Lower lobe of right lung (tissue), 2 donors: ENCODE data around the gene CYP39A1. TPM values are rescaled to one million over a fixed set of nuclear protein-coding genes. Genes with fewer than 3 reads are reported as not detected.
"Not testable (repeated sequence)": the region's sequence is repeated elsewhere in the genome, so short reads cannot be mapped to it uniquely, and the experiment has no call there.

Experiments used
- ATAC-seq, 2 donors: fragments of 200-7000 bp; cut with Tn5 transposase; one replicate each; pipeline ENCODE4 v1.9.1; 2020 to 2022; ENCODE audit warnings: mild to moderate bottlenecking in 2 of 2, moderate library complexity in 2 of 2
- DNase-seq: peaks from one replicate; pipeline ENCODE4 v3.0.0-alpha.2; 2020
- H3K27ac ChIP-seq: fragments of 200-600 bp; one replicate; pipeline ENCODE4 v1.8.0; 2022
- H3K27me3 ChIP-seq: fragments of 200-600 bp; one replicate; pipeline ENCODE4 v1.8.0; 2022; ENCODE audit warnings: low read depth
- H3K36me3 ChIP-seq: fragments of 200-600 bp; one replicate; pipeline ENCODE4 v1.8.0; 2022; ENCODE audit warnings: mild to moderate bottlenecking
- H3K4me1 ChIP-seq: fragments of 200-600 bp; one replicate; pipeline ENCODE4 v1.8.0; 2022
- H3K4me3 ChIP-seq: fragments of 200-600 bp; one replicate; pipeline ENCODE4 v1.8.0; 2022; ENCODE audit warnings: mild to moderate bottlenecking
- H3K9me3 ChIP-seq: fragments of 200-600 bp; one replicate; pipeline ENCODE4 v1.8.0; 2022
- CTCF ChIP-seq: fragments of 200-600 bp; IDR thresholded peaks from one replicate; pipeline ENCODE4 v1.8.0; 2022; ENCODE audit warnings: antibody characterized with exemption, mild to moderate bottlenecking
- intact Hi-C: fragments of 100-400 bp; cut with DNase I; formaldehyde crosslinking; loops from one replicate; pipeline ENCODE4 v1.11.0; 2022
- total RNA-seq: library from RNA; stranded (reverse); fragmentation: NEBNext Ultra II Directional; extraction: Animal tissue kit (Norgen Biotek cat#: 25700); gene quantifications from one replicate; pipeline ENCODE4 v1.2.1, GENCODE V29; 2021
- donor health status: DM: no; HTN: yes; CAD: no; lungs with severe emphysema.

Gene CYP39A1
- total RNA-seq, 1 donor from 2014 or later = 5.4 TPM

- no peak for TF ChIP-seq CTCF
- no peak overlapping the region for H3K4me3 ChIP-seq
- H3K4me1 ChIP-seq = peaks cover 7% of the 10 kb centered on the region
- no peaks in the 10 kb centered on the region for H3K27me3 ChIP-seq
- H3K27ac ChIP-seq = no peak overlapping the region
- intact Hi-C loops = no loop called here
- no peaks in the 10 kb centered on the region for H3K36me3 ChIP-seq
- ATAC-seq (no peak), DNase-seq (no peak)
- H3K9me3 ChIP-seq = no peaks in the 10 kb centered on the region
These were observed 3.6 kb downstream of the CYP39A1 start for GRCh38 chr6:46648869-46649492.

- H3K9me3 ChIP-seq, H3K27ac ChIP-seq, H3K27me3 ChIP-seq, DNase-seq, H3K36me3 ChIP-seq, H3K4me3 ChIP-seq, intact Hi-C loops, ATAC-seq, H3K4me1 ChIP-seq: not testable (repeated sequence)
These were observed 4.5 kb downstream of the CYP39A1 start for GRCh38 chr6:46648108-46648507.

GRCh38 chr6:46645265-46645664 is 7.4 kb downstream of the CYP39A1 start:
- H3K27me3 ChIP-seq = no peaks in the 10 kb centered on the region
- H3K36me3 ChIP-seq = no peaks in the 10 kb centered on the region
- no peaks in the 10 kb centered on the region for H3K4me1 ChIP-seq
- no peak overlapping the region for H3K27ac ChIP-seq
- H3K9me3 ChIP-seq = no peaks in the 10 kb centered on the region
- H3K4me3 ChIP-seq = no peak overlapping the region
- intact Hi-C loops = no loop called here
- DNase-seq (no peak), ATAC-seq (no peak)
- TF ChIP-seq CTCF = no peak

GRCh38 chr6:46642928-46643751 is 9.5 kb downstream of the CYP39A1 start:
- DNase-seq (no peak), ATAC-seq (no peak)
- no peak for TF ChIP-seq CTCF
- intact Hi-C loops = no loop called here
- no peaks in the 10 kb centered on the region for H3K36me3 ChIP-seq
- H3K4me3 ChIP-seq = no peak overlapping the region
- no peaks in the 10 kb centered on the region for H3K4me1 ChIP-seq
- H3K27ac ChIP-seq = no peak overlapping the region
- no peaks in the 10 kb centered on the region for H3K27me3 ChIP-seq
- no peaks in the 10 kb centered on the region for H3K9me3 ChIP-seq

GRCh38 chr6:46638650-46639049 is 14.0 kb downstream of the CYP39A1 start:
- ATAC-seq = no peak
- Histone ChIP-seq H3K4me1 (no peaks in the 10 kb centered on the region), H3K27me3 (no peaks in the 10 kb centered on the region), H3K4me3 (no peak overlapping the region), H3K27ac (no peak overlapping the region), H3K36me3 (no peaks in the 10 kb centered on the region), H3K9me3 (no peaks in the 10 kb centered on the region)
- no peak for DNase-seq
- intact Hi-C loops = no loop called here
- no peak for TF ChIP-seq CTCF

GRCh38 chr6:46637933-46638332 is 14.7 kb downstream of the CYP39A1 start:
- Histone ChIP-seq H3K4me1 (no peaks in the 10 kb centered on the region), H3K9me3 (no peaks in the 10 kb centered on the region), H3K4me3 (no peak overlapping the region), H3K27ac (no peak overlapping the region), H3K27me3 (no peaks in the 10 kb centered on the region), H3K36me3 (no peaks in the 10 kb centered on the region)
- no peak for TF ChIP-seq CTCF
- intact Hi-C loops = no loop called here
- ATAC-seq (no peak), DNase-seq (no peak)
